ENCODE measurements around the gene NFATC4.
A peak's percentile ranks its signal among the peaks of the same experiment; 100 is the strongest.
"Not testable (repeated sequence)": the region's sequence is repeated elsewhere in the genome, so short reads cannot be mapped to it uniquely, and the experiment has no call there.

NFATC4 gene

DNA sequence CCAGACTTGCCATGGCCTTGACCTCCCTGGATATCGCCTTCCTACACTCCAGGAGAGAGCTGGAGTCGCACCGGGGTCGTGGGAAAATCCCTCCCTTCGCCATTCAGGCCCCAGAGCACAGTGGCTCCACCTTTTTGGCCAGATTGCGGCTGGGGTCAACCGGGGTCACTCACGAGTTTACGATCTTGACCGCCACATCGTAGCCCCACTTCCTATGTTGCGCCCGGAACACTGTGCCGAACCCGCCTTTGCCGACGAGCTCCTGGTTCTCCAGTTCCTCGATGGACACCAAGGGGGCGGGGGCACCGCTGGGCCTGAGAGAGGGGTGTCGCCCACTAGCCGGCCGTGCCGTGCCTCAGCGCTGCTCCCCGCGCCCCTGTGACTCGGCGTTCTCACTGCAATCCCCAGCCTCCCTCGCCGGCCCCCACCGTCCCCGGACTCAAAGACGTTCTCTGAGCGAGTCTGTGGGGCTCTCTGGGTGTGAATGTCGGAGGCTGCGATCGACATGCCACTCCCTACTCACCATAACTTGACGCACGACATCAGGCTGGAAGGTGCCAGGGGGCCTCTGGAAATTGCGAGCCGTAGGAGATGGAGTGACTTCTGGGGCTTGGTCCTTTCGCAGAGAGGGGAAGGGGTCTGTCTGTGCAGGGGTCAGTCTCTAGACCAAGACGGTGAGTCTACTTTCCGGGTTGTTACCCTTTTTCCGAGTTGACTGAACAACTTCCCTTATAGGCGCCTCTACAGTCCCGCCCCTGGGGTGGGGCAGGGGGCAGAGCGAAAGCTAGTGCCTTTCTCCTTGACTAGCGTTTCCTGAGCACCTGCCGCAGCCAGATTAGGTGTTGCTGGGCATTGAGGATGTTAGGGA is 28.5 kb upstream of the NFATC4 start, which contains the start of gene RIPK3:
TSS of gene RIPK3 (minus strand) at position 708 of the 868 bp plus-strand sequence. CDS start at position 543, 165 bp downstream.
- peak; percentile 62 to 66 for DNase-seq

DNA sequence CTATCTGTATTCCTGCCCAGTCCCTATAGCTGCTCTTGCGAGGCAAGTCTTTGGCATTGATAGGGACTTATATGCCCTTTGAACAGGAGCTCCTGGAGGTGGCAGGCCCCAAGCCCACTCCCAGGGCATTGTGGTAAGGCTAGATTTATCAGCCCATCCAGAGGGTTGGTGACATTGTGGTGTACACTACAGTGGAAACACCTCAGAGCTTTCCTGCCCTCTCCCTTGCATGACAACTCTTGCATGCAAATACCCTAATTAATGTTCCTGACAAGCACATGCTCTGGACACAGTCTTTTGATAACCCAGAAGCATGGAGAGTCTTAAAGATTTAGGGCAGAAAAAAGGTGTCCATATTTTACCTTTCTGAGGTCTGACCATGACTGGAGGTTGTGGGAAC is 27.4 kb upstream of the NFATC4 start:
- no peak for DNase-seq

DNA sequence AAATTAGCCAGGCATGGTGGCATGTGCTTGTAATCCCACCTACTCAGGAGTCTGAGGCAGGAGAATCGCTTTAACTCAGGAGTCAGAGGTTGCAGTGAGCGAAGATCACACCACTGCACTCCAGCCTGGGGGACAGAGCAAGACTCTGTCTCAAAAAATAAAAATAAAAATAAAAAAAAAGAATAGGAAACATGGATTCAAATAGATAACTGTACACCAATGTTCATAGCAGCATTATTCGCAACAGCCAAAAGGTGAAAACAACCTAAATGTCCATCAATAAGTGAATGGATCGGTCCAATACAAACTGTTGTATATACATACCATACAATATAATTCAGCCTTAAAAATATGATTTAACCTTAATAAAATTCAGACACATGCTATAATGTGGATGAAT is 25.1 kb upstream of the NFATC4 start:
- DNase-seq = no peak

DNA sequence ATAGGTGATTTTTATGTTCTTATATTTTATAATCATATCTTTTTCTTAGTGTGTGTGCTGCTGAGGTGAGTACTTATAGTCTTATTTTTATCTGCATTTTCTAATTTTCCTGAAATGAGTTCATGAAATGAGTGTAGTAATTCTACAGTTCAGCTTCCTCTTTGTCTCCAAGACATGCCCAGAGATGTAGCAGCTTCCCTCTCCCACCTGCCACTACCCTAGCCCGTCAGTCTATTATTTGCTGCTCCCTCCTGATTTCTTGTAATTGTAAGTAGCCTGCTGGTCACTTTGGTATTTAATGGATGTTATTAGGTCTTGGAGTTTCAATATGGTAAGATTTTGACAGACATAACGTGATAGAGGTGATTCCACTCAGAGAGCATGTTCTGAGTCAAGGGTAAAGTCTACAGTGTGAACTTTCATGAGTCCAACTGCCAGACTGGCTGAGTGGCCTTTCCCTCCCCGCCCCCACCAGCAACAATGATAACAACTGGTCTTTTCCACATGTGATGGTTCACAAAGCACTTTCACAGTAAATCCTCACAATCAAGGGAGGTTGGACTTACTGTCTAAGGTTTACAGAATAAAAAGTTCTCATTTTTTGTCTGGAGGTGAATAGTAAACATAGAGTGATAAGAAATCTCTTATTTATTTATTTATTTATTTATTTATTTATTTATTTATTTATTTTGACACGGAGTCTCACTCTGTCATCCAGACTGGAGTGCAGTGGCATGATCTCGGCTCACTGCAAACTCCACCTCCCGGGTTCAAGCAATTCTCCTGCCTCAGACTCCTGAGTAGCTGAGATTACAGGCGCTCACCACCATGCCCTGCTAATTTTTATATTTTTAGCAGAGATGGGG is 24.0 kb upstream of the NFATC4 start:
- no peak for DNase-seq

DNA sequence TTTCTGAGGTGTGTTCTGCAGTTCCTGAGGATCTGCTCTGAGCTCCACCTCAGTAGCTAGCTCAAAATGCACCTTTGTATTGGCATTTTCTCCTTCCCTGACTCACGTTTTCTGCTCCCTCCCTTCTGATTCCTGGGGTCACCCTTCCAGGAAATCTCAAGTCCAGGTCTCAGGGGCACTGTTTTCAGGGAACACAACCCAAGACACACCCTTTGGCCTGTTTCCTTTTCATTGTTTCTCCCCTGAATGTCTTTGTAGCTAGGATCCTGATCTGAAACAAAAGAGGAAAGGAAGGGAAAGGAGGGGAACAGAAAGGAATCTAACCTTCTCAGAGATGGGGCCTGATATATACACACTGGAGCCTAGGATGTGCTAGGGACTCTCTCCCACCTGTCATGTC is 20.9 kb upstream of the NFATC4 start:
- DNase-seq = no peak

DNA sequence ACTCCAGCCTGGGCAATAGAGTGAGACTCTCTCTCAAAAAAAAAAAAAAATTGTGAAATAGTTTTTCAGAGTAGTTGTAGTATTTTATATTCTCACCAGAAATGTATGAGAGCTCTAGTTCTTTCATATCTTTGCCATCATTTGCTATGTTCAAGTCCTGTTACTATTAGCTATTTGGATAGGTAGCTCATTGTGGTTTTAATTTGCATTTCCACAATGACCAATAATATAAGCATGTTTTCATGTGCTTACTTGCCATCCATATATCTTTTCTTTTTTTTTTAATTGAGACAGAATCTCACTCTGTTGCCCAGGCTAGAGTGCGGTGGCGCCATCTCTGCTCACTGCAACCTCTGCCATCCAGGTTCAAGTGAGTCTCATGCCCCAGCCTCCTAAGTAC is 19.8 kb upstream of the NFATC4 start:
- DNase-seq = no peak

DNA sequence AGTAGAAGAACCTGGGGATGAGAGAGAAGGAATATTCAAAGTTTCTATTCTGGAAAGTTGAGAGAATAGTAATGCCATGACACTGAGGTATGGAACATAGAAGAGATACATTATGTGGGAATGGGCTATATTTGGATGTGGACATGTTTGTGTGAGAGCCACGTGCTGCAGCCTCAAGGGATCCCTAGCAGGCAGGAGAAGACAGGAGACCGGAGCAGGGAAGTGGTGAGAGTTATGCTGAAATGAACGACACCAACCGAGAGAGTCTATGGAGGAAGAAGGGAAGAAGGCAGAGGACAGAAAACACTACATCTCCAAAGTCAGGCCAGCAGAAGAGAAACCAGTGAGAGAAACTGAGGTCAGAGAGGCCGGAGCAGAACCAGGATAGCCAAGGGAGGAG is 18.2 kb upstream of the NFATC4 start:
- DNase-seq = no peak

DNA sequence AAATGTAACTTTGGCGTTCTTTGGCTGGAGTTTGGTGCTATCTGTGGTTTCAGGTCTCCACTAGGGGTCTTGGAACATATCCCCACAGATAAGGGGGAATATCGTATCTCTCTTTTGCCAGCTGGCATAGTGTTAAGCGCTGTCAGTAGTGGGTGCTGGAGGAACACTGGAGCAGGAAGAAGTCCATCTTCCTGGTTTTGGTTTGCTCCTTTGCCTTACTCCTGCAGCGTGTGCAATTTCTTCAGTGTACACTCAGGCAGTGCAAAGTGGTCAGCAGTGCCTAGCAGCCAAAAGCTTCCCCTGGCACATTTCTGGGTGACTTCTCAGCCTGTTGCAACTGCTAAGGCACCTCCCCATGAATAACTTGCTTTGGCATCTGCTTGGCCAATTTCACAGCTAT is 16.5 kb upstream of the NFATC4 start:
- no peak for DNase-seq

DNA sequence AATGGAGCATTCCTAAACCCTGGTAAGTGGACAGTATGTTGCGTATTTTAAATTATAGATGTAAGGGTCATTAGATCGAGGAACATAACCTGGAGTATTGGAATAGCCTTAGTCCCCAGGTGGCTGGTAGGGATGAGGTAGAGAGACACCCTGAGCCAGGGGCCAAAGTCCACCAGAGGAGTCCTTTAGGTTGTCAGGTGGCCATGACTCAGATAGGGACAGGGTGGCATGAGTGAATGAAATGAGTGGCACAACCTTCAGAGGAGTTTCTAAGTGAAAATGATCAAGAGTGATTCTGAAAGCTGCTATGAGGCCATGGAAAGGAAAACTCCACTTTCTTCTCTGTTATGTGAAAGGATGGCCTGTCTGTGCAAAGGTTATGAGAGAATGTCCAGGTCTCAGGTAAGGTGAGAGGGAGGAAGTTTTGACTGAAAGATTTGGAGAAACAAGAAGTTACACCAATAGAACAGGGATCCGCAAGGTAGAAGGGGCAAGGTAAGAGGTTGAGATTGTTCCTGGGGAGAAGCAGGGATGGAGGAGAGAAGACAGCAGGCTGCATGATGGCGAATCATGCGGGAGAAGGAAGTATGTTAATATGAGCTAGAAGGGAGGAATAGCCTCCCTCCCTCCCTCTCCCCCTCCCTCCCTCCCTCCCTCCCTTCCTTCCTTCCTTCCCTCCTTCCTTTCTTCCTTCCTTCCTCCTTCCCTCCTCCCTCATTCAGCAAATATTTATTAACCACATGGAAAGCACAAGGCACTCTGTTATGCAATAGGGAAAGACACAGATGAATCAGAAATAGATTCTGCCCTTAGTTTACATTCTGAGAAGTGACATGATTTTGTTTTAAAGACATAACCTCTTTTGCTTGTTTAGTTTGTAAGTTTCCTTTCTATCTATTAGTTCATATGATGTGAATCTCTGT is 14.2 kb upstream of the NFATC4 start:
- no peak for DNase-seq

DNA sequence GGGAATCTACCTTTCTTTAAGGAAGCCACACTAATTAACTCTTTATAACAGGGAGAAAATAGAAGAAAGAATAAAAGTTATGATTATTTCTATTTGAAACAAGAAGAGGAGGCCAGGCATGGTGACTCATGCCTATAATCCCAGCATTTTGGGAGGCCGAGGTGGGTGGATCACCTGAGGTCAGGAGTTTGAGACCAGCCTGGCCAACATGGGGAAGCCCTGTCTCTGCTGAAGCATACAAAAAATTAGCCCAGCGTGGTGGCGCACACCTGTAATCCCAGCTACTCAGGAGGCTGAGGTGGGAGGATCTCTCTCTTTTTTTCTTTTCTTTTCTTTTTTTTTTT is 13.5 kb upstream of the NFATC4 start:
- DNase-seq = not testable (repeated sequence)

DNA sequence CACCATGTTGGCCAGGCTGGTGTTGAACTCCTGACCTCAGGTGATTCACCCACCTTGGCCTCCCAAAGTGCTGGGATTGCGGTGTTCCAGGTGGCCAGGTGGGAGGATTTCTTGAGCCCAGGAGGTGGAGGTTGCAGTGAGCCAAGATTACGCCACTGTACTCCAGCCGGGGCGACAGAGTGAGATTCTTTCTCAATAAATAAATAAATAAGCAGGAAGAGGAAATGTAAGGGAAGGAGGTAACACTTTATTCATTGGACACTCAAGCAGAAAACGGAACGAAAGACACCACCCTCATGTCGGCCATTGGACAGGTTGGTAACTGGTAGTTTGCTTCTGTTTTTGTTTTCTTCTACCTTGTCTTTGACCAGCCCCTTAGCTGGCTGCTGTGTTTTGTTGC is 13.0 kb upstream of the NFATC4 start:
- DNase-seq = no peak

DNA sequence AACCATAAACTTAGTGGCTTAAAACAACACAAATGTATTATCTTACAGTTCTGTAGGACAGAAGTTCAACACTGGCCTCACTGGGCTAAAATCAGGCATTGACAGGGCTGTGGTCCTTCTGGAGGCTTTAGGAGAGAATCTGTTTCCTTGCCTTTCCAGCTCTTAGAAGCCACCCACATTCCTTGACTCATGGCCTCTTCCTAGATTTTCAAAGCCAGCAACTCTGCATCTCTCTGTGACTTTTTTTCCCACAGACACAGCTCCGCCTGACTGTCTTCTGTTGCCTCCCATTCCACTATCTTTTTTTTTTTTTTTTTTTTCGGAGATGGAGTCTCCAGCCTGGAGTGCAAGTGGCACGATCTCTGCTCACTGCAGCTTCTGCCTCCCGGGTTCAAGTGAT is 11.8 kb upstream of the NFATC4 start:
- DNase-seq = no peak

DNA sequence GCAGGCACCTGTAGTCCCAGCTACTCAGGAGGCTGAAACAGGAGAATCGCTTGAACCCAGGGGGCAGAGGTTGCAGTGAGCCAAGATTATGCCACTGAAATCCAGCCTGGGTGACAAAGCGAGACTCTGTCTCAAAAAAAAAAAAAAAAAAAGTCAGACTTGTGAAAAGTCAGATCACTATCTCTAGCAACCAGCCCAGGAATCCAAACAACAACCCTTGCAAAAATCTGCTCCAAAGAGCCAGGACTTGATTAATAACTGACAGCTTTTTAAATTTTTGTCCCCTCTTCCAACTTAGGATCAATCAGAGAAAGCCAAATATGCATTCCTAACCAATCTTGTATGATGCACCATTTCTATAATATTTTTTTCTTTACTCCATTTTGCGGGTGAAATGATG is 7.7 kb upstream of the NFATC4 start:
- no peak for DNase-seq

DNA sequence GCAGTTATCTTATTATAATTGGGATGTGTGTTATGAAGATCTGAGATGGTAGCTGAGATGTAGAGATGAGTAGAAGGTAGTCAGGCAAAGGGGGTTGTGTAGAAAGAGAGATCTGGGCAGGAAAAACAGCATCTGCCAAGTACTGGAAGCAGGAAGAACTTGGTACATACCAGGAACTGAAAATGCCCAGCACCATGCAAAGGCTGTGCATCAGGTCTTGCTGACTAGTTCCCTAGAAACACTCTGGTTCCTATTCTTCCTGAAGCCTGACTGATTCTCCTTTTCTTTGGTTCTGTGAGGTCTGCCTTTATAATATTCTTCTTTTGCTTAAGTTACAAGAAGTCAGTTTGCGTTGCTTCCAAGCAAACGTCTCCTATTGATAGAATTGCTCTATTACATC is 6.7 kb upstream of the NFATC4 start:
- DNase-seq = no peak

DNA sequence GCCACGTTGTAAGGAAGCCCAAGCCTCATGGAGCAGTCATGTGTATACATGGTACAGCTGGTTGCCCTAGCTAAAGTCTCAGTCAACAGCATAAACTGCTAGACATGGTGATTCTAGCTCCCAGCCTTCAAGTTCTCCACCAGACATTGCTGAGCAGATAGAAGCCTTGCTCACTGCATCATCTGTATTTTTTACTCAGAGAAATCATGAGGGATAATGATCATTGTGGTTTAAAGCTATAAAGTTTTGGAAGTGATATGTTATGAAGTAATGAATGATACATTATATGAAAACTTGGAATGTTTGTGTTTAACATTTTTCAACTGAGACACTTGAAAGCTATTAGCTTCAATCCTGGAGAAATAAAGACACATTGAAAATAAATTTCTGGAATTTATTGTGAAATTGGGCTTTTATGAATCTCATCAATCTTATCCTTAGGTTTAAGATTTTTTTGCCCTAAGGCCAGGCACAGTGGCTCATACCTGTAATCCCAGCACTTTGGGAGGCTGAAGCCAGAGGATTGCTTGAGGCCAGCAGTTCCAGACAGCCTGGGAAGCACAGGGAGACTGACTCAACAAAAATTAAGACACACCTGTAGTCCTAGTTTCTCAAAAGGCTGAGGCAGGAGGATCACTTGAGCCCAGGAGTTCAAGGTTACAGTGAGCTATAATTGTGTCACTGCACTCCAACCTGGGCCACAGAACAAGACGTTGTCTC is 5.6 kb upstream of the NFATC4 start:
- DNase-seq = no peak

DNA sequence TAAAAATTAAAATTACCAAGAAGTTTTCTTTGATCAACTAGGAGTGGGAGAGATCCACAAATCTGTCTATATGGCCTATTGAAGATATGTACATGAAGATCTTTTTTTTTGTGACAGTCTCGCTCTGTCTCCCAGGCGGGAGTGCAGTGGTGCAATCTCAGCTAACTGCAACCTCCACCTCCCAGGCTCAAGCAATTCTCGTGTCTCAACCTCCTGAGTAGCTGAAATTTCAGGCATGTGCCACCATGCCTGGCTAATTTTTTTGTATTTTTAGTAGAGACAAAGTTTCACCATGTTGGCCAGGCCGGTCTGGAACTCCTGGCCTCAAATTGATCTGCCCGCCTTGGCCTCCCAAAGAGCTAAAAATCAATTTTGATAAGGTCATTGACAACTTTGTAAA is 4.6 kb upstream of the NFATC4 start:
- DNase-seq = no peak

DNA sequence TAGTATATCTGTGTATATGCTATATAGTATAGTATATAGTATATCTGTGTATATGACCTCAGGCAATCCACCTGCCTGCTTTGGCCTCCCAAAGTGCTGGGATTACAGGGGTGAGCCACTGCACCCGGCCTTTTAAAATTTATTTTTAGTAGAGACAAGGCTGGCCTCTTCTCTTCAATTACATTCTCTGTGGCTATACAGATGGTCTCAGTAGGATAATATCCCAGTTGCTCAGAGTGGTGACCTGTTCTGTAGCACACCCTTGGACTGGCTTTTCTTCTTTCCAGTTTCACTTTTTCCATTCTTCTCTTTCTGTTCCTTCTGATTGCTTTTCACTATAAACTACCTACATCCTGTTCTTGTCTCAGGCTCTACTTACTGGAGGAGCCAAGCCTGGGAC is 3.1 kb upstream of the NFATC4 start:
- DNase-seq = no peak

DNA sequence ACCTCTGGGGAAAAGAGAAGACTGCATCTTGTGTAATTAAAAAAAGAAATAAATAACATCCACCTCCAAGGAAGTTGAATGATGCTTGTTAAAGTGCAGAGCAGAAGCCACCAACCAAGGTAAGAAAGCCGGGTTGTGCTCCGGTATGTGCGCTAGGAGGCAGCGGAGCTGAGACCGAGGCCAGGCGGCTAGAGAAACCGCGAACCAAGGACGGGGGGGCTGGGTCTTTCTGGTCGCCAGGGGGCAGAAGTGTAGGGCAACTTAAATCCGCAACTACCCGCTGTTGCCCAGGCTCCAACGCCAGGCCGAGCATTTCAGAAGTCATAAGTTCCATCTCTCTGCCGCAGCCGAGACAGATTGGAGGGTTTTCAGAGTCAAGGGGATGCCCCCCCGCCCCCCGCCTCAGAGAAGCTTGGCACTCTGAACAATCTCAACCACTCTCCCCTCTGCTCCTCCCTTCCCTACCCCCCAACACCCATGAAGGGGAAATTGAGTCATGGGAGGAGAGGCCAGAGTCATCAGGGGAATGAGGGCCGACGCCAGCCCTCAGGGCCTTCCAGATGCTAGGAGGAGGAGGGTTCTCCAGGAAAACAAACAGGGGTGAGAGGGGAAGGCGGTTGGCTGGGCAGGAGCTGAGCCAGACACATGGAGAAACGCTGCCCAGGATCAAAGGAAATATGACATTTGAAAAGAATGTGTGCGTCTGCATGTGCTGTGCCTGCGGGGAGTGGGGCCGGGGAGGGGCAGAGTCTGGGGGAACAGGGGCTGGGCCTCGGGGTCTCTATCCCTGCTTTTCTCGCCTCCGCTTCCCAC is 2.2 kb upstream of the NFATC4 start:
- DNase-seq = peak; percentile 55 to 60

DNA sequence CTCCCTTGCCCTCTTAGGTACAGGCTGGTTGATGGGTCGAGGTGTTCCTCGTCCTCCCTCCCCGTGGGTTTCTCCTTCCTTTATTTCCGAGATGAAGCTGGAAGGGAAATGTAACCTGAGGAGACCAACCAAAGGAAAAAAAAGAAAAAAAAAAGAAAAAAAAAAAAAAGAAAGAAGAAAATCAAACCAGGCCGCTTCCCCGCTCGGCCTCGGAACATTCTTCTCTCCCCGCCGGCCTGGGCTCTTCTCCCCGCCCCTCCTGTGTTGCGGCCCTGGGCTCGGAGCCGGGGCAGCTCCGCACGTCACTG is 1.6 kb upstream of the NFATC4 start:
- DNase-seq = no peak

DNA sequence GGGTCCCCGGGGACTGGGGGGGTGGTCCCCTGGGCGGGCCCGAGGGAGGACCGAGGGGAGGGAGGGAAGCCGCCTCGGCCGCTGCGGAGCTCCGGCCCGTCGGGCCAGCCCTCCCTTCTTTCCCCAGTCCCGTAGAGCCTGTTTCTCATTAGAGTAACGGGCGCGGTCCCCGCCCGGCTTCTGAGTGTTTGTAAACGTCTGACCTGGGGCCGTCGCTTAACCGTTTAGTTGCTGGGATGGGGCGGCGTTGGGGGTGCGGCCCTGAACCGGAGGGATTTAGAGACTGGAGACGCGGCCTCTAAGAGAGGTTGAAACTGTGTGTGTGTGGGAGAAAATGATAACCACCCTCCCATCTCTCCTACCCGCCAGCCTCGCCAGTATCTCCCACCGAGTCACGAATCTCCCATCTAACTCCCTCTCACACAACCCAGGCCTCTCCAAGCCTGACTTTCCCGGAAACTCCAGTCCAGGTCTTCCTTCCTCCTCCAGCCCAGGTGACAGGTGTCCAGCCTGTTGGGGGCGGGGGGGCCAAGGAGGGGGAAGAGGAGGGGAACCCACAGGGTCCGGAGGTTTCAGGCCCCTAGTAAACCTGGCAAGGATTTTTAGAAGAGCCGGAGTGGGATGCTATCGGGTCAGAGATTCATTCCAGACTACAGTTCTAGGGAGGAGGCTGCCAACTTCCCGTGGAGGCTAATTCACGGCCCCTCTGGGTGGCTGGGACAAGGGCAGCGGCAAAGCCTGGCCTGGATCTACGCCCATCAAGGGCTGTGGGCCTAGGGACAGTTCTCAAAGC is 1.1 kb upstream of the NFATC4 start:
- DNase-seq = peak in 1 of 2 experiments; percentile 5

DNA sequence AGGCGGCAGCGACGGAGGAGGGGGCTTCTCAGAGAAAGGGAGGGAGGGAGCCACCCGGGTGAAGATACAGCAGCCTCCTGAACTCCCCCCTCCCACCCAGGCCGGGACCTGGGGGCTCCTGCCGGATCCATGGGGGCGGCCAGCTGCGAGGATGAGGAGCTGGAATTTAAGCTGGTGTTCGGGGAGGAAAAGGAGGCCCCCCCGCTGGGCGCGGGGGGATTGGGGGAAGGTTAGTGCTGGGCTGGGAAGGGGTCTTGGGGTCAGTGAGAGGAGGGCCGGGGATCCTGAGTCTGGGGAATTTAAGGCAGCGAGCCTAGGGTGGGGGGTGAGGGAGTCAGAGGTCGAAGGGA is 203 bp downstream of the NFATC4 start:
- DNase-seq = no peak

Data from stimulated activated CD4-positive, alpha-beta T cell treated with anti-CD3 and anti-CD28 coated beads, Interleukin-4, amount 100 ng/mL, for 4 hours (primary cell).